ENCODE results near the gene RHOB. TPM values are rescaled to one million over a fixed set of nuclear protein-coding genes. Genes with fewer than 3 reads are reported as not detected.
A peak's percentile ranks its signal among the peaks of the same experiment; 100 is the strongest.

The RHOB gene
- total RNA-seq, 4 donors from 2014 or later, result 1,174 to 1,482 (median 1,322) TPM

DNA sequence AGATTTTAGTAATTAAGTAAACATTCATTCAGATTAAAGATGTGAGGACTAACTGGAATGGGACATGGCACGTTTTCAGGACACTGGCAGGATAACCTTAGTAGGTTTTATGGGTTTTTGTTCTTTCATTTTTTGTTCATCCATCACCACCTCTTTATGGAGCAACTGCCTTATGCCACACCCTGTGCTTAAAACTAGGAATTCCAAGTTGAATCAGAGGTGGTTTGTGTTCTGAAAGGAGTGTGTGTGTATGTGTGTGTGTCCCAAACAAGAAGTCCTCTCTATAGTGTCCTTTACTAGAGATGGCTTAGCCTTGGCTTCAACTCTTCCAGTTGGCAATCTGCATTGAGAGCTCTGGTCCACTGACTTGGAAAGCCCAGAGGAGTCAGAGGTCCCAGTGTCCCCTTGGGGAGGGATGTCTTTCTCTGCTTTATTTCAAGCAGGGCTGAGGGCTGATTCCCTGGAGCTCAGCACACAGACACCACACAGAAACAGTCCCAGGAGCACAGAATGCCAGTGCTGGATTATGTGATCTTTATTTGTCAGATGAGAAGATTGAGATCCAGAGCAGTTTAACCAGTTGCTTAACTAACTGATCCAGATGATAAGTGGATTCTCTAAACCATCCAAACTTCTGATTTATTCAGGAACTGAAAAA, 25.2 kb downstream of the RHOB start:
- H3K27me3 ChIP-seq, result no peaks in the 10 kb centered on the region
- H3K4me1 ChIP-seq, result no peaks in the 10 kb centered on the region
- no peak for TF ChIP-seq POLR2A (IDR thresholded peaks at IDR 0.05)
- no peak for TF ChIP-seq CTCF (IDR thresholded peaks at IDR 0.05)
- TF ChIP-seq POLR2AphosphoS5 (IDR thresholded peaks at IDR 0.05), result no peak
- TF ChIP-seq EP300 (IDR thresholded peaks at IDR 0.05), result no peak
- no peaks in the 10 kb centered on the region for H3K9me3 ChIP-seq
- 44 to 80% methylated on average over 1 of the region's 1 CpG for WGBS, 2 donors (ENCODE audit: low coverage in 1 of 2)
- ATAC-seq, result peak; percentile 6
- H3K4me3 ChIP-seq, result no peak overlapping the region
- no peak overlapping the region for H3K27ac ChIP-seq
- H3K36me3 ChIP-seq, result no peaks in the 10 kb centered on the region

GRCh38 chr2:20472569-20472968, 25.7 kb downstream of the RHOB start:
- no peak for TF ChIP-seq CTCF (IDR thresholded peaks at IDR 0.05)
- Histone ChIP-seq H3K36me3 (no peaks in the 10 kb centered on the region), H3K4me1 (no peaks in the 10 kb centered on the region), H3K27ac (no peak overlapping the region), H3K9me3 (no peaks in the 10 kb centered on the region), H3K27me3 (no peaks in the 10 kb centered on the region), H3K4me3 (no peak overlapping the region)
- ATAC-seq, result no peak
- 92 to 100% methylated on average over 1 to 2 of the region's 4 CpGs for WGBS, 2 donors (ENCODE audit: low coverage in 1 of 2)

DNA sequence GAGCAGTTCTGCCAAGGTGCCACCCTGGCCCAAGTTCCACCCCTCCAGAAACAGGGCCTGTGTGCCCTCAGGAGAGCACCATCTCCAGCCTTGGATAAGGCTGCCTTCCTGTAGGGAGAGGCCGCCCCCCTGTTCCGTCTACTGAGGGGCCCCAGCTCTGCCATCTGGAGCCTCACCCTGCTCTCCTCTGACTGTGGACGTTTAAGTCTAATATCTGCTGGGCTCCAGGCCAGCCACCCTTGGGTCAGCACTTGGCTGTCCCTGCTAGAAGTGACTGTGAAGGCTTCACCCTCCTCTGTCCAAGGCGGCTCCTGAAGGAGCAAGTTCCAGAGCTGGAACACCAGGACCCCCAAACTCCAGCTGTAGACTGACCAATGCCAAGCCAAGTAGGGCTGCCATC, 26.3 kb downstream of the RHOB start:
- no peaks in the 10 kb centered on the region for H3K27me3 ChIP-seq
- no peaks in the 10 kb centered on the region for H3K36me3 ChIP-seq
- ATAC-seq, result no peak
- no peak overlapping the region for H3K4me3 ChIP-seq
- TF ChIP-seq POLR2A (IDR thresholded peaks at IDR 0.05) (no peak), POLR2AphosphoS5 (IDR thresholded peaks at IDR 0.05) (no peak), CTCF (IDR thresholded peaks at IDR 0.05) (no peak), EP300 (IDR thresholded peaks at IDR 0.05) (no peak)
- WGBS, 2 donors (ENCODE audit: low coverage in 1 of 2), result no CpG with 5 or more reads among the region's 4 CpGs
- H3K9me3 ChIP-seq, result no peaks in the 10 kb centered on the region
- no peak overlapping the region for H3K27ac ChIP-seq
- H3K4me1 ChIP-seq, result no peaks in the 10 kb centered on the region

GRCh38 chr2:20474757-20475566, 28.1 kb downstream of the RHOB start:
- WGBS, 2 donors (ENCODE audit: low coverage in 1 of 2), result 87 to 94% methylated on average over 3 to 5 of the region's 7 CpGs
- peak; percentile 42 for ATAC-seq
- Histone ChIP-seq H3K4me3 (no peak overlapping the region), H3K9me3 (no peaks in the 10 kb centered on the region), H3K36me3 (no peaks in the 10 kb centered on the region), H3K27ac (no peak overlapping the region), H3K27me3 (no peaks in the 10 kb centered on the region), H3K4me1 (no peaks in the 10 kb centered on the region)
- TF ChIP-seq POLR2AphosphoS5 (IDR thresholded peaks at IDR 0.05) (no peak), CTCF (IDR thresholded peaks at IDR 0.05) (no peak), EP300 (IDR thresholded peaks at IDR 0.05) (no peak), POLR2A (IDR thresholded peaks at IDR 0.05) (no peak)

DNA sequence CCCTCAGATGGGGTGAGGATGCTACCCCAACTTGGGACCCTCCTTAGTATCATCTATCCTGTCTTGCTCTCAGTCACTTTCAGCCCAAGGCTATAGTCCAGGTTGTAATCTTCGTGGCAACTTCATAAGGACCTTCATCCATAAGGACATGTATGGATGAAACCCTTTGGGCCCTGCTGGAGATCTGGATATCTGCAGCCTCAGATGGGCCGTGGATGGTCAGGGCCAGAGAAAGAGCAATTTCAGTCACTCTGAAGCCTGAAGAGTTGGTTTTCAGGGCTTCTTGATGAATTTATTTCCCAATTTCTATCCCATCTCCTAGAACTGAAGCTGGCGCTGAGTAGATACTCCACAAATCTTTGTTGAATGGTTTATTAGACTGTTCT, 28.7 kb downstream of the RHOB start:
- TF ChIP-seq POLR2AphosphoS5 (IDR thresholded peaks at IDR 0.05) (no peak), POLR2A (IDR thresholded peaks at IDR 0.05) (no peak), EP300 (IDR thresholded peaks at IDR 0.05) (no peak), CTCF (IDR thresholded peaks at IDR 0.05) (no peak)
- Histone ChIP-seq H3K4me1 (no peaks in the 10 kb centered on the region), H3K36me3 (no peaks in the 10 kb centered on the region), H3K27ac (no peak overlapping the region), H3K9me3 (no peaks in the 10 kb centered on the region), H3K27me3 (no peaks in the 10 kb centered on the region), H3K4me3 (no peak overlapping the region)
- ATAC-seq, result peak; percentile 8
- 100% methylated on average over 2 of the region's 3 CpGs for WGBS, 2 donors (ENCODE audit: low coverage in 1 of 2)
